Measurements from ENCODE around the gene PLPPR1.

Gene PLPPR1

DNA sequence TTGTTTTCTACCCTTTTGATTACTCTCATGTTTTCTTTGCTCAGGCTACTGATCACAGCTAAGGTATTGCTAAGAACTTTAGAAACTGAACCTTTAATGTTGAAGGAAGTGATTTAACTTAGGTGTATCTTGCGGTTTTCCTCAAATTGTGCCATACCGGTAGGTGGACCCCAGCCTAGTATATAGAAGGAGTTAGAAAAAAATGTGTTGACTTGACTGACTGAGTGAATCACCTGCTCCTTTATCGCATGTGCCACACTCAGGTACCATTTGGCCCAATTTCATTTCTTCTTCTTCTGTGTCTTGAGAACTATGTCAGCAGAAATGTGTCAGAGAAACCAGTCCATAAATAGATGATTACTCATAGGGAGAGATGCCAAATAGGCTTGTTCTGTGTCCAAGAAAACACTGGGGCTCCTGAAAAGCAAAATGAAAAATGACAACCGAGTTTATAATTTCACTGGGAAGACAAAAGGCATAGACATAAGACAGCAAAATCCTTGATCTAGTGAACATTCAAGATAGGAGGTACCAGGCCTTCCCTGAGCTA, 19.4 kb downstream of the PLPPR1 start:
- no peak overlapping the region for H3K9ac ChIP-seq
- peaks cover 51% of the 10 kb centered on the region for H3K4me1 ChIP-seq (ENCODE audit: low read depth, poor library complexity, severe bottlenecking)
- no peaks in the 10 kb centered on the region for H3K79me2 ChIP-seq (ENCODE audit: insufficient read depth, low read depth)
- H3K27me3 ChIP-seq (ENCODE audit: insufficient read depth, low read depth), result no peaks in the 10 kb centered on the region
- H2AFZ ChIP-seq (ENCODE audit: low read depth), result no peak overlapping the region
- TF ChIP-seq, protein P1, sequence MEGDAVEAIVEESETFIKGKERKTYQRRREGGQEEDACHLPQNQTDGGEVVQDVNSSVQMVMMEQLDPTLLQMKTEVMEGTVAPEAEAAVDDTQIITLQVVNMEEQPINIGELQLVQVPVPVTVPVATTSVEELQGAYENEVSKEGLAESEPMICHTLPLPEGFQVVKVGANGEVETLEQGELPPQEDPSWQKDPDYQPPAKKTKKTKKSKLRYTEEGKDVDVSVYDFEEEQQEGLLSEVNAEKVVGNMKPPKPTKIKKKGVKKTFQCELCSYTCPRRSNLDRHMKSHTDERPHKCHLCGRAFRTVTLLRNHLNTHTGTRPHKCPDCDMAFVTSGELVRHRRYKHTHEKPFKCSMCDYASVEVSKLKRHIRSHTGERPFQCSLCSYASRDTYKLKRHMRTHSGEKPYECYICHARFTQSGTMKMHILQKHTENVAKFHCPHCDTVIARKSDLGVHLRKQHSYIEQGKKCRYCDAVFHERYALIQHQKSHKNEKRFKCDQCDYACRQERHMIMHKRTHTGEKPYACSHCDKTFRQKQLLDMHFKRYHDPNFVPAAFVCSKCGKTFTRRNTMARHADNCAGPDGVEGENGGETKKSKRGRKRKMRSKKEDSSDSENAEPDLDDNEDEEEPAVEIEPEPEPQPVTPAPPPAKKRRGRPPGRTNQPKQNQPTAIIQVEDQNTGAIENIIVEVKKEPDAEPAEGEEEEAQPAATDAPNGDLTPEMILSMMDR (conservative IDR thresholded peaks at IDR 0.05; ENCODE audit: low read depth, low read length), result no peak
- H3K36me3 ChIP-seq (ENCODE audit: insufficient read depth), result no peaks in the 10 kb centered on the region
- no peak overlapping the region for H3K4me3 ChIP-seq (IDR thresholded peaks at IDR 0.05; ENCODE audit: insufficient read depth, low read depth, low read length)
- H3K27ac ChIP-seq, result peak overlapping the region; percentile 18; the same call in 1 of the 2 replicates
- H3K4me2 ChIP-seq, result peak overlapping the region; percentile 44; the same call in 1 of the 2 replicates
- H4K20me1 ChIP-seq (ENCODE audit: insufficient read depth), result no peaks in the 10 kb centered on the region

DNA sequence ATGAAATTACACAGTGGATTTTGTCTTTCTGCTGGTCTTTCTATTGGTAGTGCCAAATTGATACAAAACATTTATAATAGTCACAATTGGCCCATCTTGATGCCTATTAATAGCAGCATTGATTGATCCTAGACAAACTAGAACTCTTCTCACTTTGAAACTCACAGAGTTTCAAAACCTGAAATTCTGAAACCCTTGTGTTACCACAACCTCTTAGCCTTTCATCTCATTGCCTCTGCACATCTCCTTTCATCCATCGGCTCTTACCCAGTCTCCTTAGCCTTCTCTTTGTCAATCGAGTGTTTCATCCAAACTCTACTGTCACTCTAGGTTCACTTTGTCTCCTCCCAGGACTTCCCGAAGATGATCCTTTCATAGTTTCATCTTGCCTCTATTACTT, 22.1 kb downstream of the PLPPR1 start:
- Histone ChIP-seq H3K36me3 (ENCODE audit: insufficient read depth) (no peaks in the 10 kb centered on the region), H3K4me2 (peak overlapping the region; percentile 77; the same call in 1 of the 2 replicates), H4K20me1 (ENCODE audit: insufficient read depth) (no peaks in the 10 kb centered on the region), H3K4me3 (IDR thresholded peaks at IDR 0.05; ENCODE audit: insufficient read depth, low read depth, low read length) (no peak overlapping the region), H3K9ac (no peak overlapping the region), H3K79me2 (ENCODE audit: insufficient read depth, low read depth) (no peaks in the 10 kb centered on the region), H3K27me3 (ENCODE audit: insufficient read depth, low read depth) (no peaks in the 10 kb centered on the region), H3K4me1 (ENCODE audit: low read depth, poor library complexity, severe bottlenecking) (peaks cover 51% of the 10 kb centered on the region), H3K27ac (peak overlapping the region; percentile 30; the same call in 1 of the 2 replicates), H2AFZ (ENCODE audit: low read depth) (peak overlapping the region; percentile 38; the same call in 1 of the 2 replicates)
- TF ChIP-seq, protein P1 (conservative IDR thresholded peaks at IDR 0.05; ENCODE audit: low read depth, low read length), result no peak

DNA sequence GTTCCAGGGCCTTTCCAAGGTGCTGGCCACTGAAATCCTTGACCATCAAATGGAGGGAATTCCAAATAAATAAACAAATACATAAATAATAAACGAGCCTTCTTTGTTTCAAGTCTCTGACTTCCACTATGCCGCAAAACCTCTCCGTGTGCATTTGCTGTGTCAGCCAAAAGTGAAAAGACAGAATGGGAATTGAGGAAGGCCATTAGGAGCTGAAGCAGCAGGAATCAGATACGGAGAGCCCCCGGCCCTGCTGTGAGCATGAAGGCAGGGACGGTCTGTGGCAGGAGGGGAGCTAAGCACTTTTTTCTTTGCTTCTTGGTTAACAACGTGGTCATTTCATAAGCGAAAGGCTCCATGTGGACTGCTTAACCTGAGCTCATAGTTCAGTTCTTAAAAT, 26.1 kb downstream of the PLPPR1 start:
- Histone ChIP-seq H3K4me1 (ENCODE audit: low read depth, poor library complexity, severe bottlenecking) (peaks cover 24% of the 10 kb centered on the region), H2AFZ (ENCODE audit: low read depth) (no peak overlapping the region), H3K4me2 (no peak overlapping the region), H3K79me2 (ENCODE audit: insufficient read depth, low read depth) (no peaks in the 10 kb centered on the region), H3K27me3 (ENCODE audit: insufficient read depth, low read depth) (no peaks in the 10 kb centered on the region), H3K9ac (no peak overlapping the region), H3K36me3 (ENCODE audit: insufficient read depth) (no peaks in the 10 kb centered on the region), H3K4me3 (IDR thresholded peaks at IDR 0.05; ENCODE audit: insufficient read depth, low read depth, low read length) (no peak overlapping the region), H4K20me1 (ENCODE audit: insufficient read depth) (no peaks in the 10 kb centered on the region), H3K27ac (no peak overlapping the region)
- TF ChIP-seq, protein P1 (conservative IDR thresholded peaks at IDR 0.05; ENCODE audit: low read depth, low read length), result no peak

DNA sequence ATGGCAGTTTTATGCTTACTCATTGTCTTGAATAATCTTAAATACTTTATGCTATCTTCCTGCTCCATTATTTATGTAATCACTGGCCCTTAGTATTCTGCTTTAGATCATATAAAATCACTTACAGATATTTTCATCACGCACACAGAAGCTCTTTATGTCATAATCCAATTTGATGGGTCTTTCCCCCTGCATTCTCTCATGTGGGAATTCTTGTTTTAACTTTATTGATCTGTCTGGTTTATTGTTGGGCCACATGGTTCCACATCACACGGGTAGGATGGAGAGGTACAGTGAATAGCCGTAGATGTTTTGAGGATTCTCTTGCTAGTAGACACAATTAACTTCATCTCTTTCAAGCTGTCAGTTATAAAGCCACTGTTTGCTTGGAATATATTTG, 27.0 kb downstream of the PLPPR1 start:
- TF ChIP-seq, protein P1 (conservative IDR thresholded peaks at IDR 0.05; ENCODE audit: low read depth, low read length), result no peak
- Histone ChIP-seq H3K27me3 (ENCODE audit: insufficient read depth, low read depth) (no peaks in the 10 kb centered on the region), H3K4me2 (no peak overlapping the region), H3K4me1 (ENCODE audit: low read depth, poor library complexity, severe bottlenecking) (peaks cover 15% of the 10 kb centered on the region), H4K20me1 (ENCODE audit: insufficient read depth) (no peaks in the 10 kb centered on the region), H3K4me3 (IDR thresholded peaks at IDR 0.05; ENCODE audit: insufficient read depth, low read depth, low read length) (no peak overlapping the region), H3K36me3 (ENCODE audit: insufficient read depth) (no peaks in the 10 kb centered on the region), H3K27ac (no peak overlapping the region), H3K79me2 (ENCODE audit: insufficient read depth, low read depth) (no peaks in the 10 kb centered on the region), H2AFZ (ENCODE audit: low read depth) (no peak overlapping the region), H3K9ac (no peak overlapping the region)
